ENCODE results near the gene VDAC2.

GRCh38 chr10:75181073-75181472, 29.5 kb upstream of the VDAC2 start:
- TF ChIP-seq POLR2A (IDR thresholded peaks at IDR 0.05; ENCODE audit: low read depth, low read length) (no peak), POLR2AphosphoS5 (IDR thresholded peaks at IDR 0.05; ENCODE audit: low read depth, low read length) (no peak), TAF1 (IDR thresholded peaks at IDR 0.05; ENCODE audit: borderline replicate concordance, low read depth, low read length) (no peak)

Measured in GM12892 (cell line).